ENCODE results near the gene NDST3.

DNA sequence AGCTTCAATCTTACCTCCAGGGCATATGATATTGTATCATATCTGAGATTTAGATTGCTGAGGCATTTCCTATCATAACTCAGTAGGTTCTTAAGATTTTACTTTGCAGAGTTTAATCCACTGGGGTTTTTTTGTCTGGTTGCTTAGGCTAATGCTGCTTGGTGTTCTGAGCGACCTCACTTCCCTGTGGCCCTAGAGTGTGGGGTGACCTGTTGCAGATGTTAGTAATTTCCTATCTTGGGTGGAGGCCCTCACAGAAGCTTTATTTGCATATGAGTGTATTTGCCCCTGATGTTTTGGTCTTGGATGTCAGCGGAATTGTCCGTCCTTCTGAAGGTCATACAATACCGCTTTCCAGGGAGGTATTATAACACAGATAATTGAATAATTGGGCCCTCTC is 137.1 kb downstream of the NDST3 start:
- no peak for TF ChIP-seq RFX5 (IDR thresholded peaks at IDR 0.05; ENCODE audit: low read length)
- TF ChIP-seq, protein P1, sequence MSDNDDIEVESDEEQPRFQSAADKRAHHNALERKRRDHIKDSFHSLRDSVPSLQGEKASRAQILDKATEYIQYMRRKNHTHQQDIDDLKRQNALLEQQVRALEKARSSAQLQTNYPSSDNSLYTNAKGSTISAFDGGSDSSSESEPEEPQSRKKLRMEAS (IDR thresholded peaks at IDR 0.05; ENCODE audit: low read depth): no peak
- TF ChIP-seq POLR2AphosphoS5 (IDR thresholded peaks at IDR 0.05; ENCODE audit: low read depth, low read length): no peak
- TF ChIP-seq, protein P2, sequence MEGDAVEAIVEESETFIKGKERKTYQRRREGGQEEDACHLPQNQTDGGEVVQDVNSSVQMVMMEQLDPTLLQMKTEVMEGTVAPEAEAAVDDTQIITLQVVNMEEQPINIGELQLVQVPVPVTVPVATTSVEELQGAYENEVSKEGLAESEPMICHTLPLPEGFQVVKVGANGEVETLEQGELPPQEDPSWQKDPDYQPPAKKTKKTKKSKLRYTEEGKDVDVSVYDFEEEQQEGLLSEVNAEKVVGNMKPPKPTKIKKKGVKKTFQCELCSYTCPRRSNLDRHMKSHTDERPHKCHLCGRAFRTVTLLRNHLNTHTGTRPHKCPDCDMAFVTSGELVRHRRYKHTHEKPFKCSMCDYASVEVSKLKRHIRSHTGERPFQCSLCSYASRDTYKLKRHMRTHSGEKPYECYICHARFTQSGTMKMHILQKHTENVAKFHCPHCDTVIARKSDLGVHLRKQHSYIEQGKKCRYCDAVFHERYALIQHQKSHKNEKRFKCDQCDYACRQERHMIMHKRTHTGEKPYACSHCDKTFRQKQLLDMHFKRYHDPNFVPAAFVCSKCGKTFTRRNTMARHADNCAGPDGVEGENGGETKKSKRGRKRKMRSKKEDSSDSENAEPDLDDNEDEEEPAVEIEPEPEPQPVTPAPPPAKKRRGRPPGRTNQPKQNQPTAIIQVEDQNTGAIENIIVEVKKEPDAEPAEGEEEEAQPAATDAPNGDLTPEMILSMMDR (IDR thresholded peaks at IDR 0.05): no peak
- TF ChIP-seq GABPA (IDR thresholded peaks at IDR 0.05; ENCODE audit: low read depth): no peak
- no peak for TF ChIP-seq EP300 (IDR thresholded peaks at IDR 0.05; ENCODE audit: borderline replicate concordance in 1 of 2, low read depth in 1 of 2, low read length in 1 of 2)

Measured in SK-N-SH (cell line).